HepG2 (cell line): ENCODE data around the gene GGA3. TPM values are rescaled to one million over a fixed set of nuclear protein-coding genes. Genes with fewer than 3 reads are reported as not detected.
A peak's percentile ranks its signal among the peaks of the same experiment; 100 is the strongest.

Experiments
- AGO2 ChIP-seq: fragments of 200-400 bp; formaldehyde crosslinking; optimal IDR thresholded peaks from 2 replicates; pipeline ENCODE3; 2017; ENCODE audit warnings: mild to moderate bottlenecking, low read depth, low read length, moderate library complexity
- CHCHD3 ChIP-seq: sonication (generic); formaldehyde crosslinking; IDR thresholded peaks from 2 replicates; pipeline ENCODE4 v1.8.0; 2022; ENCODE audit warnings: mild to moderate bottlenecking, missing genetic modification reagents, moderate library complexity
- FOXC1 ChIP-seq: sonication (generic); formaldehyde crosslinking; IDR thresholded peaks from 2 replicates; pipeline ENCODE4 v1.8.0; 2022; ENCODE audit warnings: mild to moderate bottlenecking, missing genetic modification reagents, borderline replicate concordance
- HNF4G ChIP-seq, 2 experiments: sonication (generic) in 1 of 2; formaldehyde crosslinking in 1 of 2; IDR thresholded peaks; 2 replicates each; pipeline versions ENCODE4 v1.4.0 to v1.6.1; 2011 to 2020; ENCODE audit warnings: borderline replicate concordance in 2 of 2, low read depth in 2 of 2, mild to moderate bottlenecking in 2 of 2, low read length in 1 of 2, missing genetic modification reagents in 1 of 2, moderate library complexity in 1 of 2
- HNRNPUL1 ChIP-seq: fragments of 200-400 bp; formaldehyde crosslinking; IDR thresholded peaks from 2 replicates; pipeline ENCODE4 v1.6.1; 2017; ENCODE audit warnings: low read depth, mild to moderate bottlenecking, low read length, moderate library complexity
- IRF2 ChIP-seq: IDR thresholded peaks from 2 replicates; pipeline ENCODE4 v1.6.1; 2018; ENCODE audit warnings: missing genetic modification reagents, missing compliant biosample characterization
- JUNB ChIP-seq: sonication (generic); formaldehyde crosslinking; IDR thresholded peaks from 2 replicates; pipeline ENCODE4 v1.8.0; 2022; ENCODE audit warnings: missing genetic modification reagents, mild to moderate bottlenecking, borderline replicate concordance
- NFRKB ChIP-seq: fragments of 450-650 bp; IDR thresholded peaks from 2 replicates; pipeline ENCODE4 v1.6.1; 2017
- PCBP1 ChIP-seq: fragments of 200-400 bp; formaldehyde crosslinking; IDR thresholded peaks from 2 replicates; pipeline ENCODE4 v1.6.1; 2017; ENCODE audit warnings: mild to moderate bottlenecking, low read depth, low read length, borderline replicate concordance
- RFX1 ChIP-seq: fragments of 450-650 bp; IDR thresholded peaks from 2 replicates; pipeline ENCODE4 v1.6.1; 2017
- SMC3 ChIP-seq: IDR thresholded peaks from 2 replicates; pipeline ENCODE4 v1.6.1; 2011; ENCODE audit warnings: low read length, improper control_type of control experiment
- THAP11 ChIP-seq: IDR thresholded peaks from 2 replicates; pipeline ENCODE4 v1.6.1; 2016; ENCODE audit warnings: missing biosample characterization, missing genetic modification reagents
- ZFX ChIP-seq: sonication (generic); formaldehyde crosslinking; IDR thresholded peaks from 2 replicates; pipeline ENCODE4 v1.4.0; 2020; ENCODE audit warnings: mild to moderate bottlenecking, low read depth, missing genetic modification reagents, moderate library complexity
- ZNF17 ChIP-seq: sonication (generic); formaldehyde crosslinking; IDR thresholded peaks from 2 replicates; pipeline ENCODE4 v1.5.0; 2020; ENCODE audit warnings: mild to moderate bottlenecking, missing genetic modification reagents
- ZNF235 ChIP-seq: sonication (generic); formaldehyde crosslinking; IDR thresholded peaks from 2 replicates; pipeline ENCODE4 v1.8.1; 2023; ENCODE audit warnings: mild to moderate bottlenecking, missing genetic modification reagents, borderline replicate concordance
- ZNF253 ChIP-seq: sonication (generic); formaldehyde crosslinking; IDR thresholded peaks from 2 replicates; pipeline ENCODE4 v1.8.0; 2022; ENCODE audit warnings: mild to moderate bottlenecking, missing genetic modification reagents, borderline replicate concordance
- ZNF558 ChIP-seq: sonication (generic); formaldehyde crosslinking; IDR thresholded peaks from 2 replicates; pipeline ENCODE4 v1.9.0; 2022; ENCODE audit warnings: mild to moderate bottlenecking, missing genetic modification reagents, borderline replicate concordance
- ZNF615 ChIP-seq: sonication (generic); formaldehyde crosslinking; IDR thresholded peaks from 2 replicates; pipeline ENCODE4 v1.5.0; 2020; ENCODE audit warnings: mild to moderate bottlenecking, missing genetic modification reagents, borderline replicate concordance
- ZNF761 ChIP-seq: sonication (generic); formaldehyde crosslinking; conservative IDR thresholded peaks from 2 replicates; pipeline ENCODE4 v1.4.0; 2020; ENCODE audit warnings: mild to moderate bottlenecking, missing genetic modification reagents
- polyA plus RNA-seq, 8 experiments: library from polyadenylated mRNA; depleted of rRNA in 3 of 8; stranded (reverse) in 7 of 8; unstranded in 1 of 8; fragments of >200 nt; fragmentation: Illumina TruSeq in 4 of 8; extraction: Trizol in 4 of 8; gene quantifications; 2 replicates each; pipeline versions ENCODE4 v1.2.1 to v1.2.3, GENCODE V29; 2011 to 2016; ENCODE audit warnings: low read depth in 4 of 8, missing spikeins in 1 of 8, mixed read lengths in 1 of 8; ENCODE audit not compliant: insufficient read depth in 1 of 8
- total RNA-seq, 5 experiments: library from RNA; depleted of rRNA; stranded (reverse); fragments of >200 nt; fragmentation: Illumina TruSeq; extraction: Trizol; gene quantifications; 2 replicates each; pipeline ENCODE4 v1.2.3, GENCODE V29; 2016; ENCODE audit warnings: low read depth in 1 of 5
- TF ChIP-seq, protein P1 (sequence below): IDR thresholded peaks from 2 replicates; pipeline ENCODE4 v1.6.1; 2016; ENCODE audit warnings: low read depth, borderline replicate concordance
- TF ChIP-seq, protein P2 (sequence below): sonication (generic); formaldehyde crosslinking; IDR thresholded peaks from 2 replicates; pipeline ENCODE4 v1.4.0; 2020; ENCODE audit warnings: missing genetic modification reagents
- TF ChIP-seq, protein P3 (sequence below): sonication (generic); formaldehyde crosslinking; IDR thresholded peaks from 2 replicates; pipeline ENCODE4 v1.4.0; 2020; ENCODE audit warnings: mild to moderate bottlenecking, missing genetic modification reagents
- TF ChIP-seq, protein P4 (sequence below): sonication (generic); formaldehyde crosslinking; IDR thresholded peaks from 2 replicates; pipeline ENCODE4 v1.5.1; 2020; ENCODE audit warnings: mild to moderate bottlenecking, missing genetic modification reagents, moderate library complexity

Gene GGA3
- total and polyA plus RNA-seq, 2 of the 13 experiments (the other 11 are each of a cell fraction or from before 2014, with no cell fraction given): 28.4 to 43.7 TPM

DNA sequence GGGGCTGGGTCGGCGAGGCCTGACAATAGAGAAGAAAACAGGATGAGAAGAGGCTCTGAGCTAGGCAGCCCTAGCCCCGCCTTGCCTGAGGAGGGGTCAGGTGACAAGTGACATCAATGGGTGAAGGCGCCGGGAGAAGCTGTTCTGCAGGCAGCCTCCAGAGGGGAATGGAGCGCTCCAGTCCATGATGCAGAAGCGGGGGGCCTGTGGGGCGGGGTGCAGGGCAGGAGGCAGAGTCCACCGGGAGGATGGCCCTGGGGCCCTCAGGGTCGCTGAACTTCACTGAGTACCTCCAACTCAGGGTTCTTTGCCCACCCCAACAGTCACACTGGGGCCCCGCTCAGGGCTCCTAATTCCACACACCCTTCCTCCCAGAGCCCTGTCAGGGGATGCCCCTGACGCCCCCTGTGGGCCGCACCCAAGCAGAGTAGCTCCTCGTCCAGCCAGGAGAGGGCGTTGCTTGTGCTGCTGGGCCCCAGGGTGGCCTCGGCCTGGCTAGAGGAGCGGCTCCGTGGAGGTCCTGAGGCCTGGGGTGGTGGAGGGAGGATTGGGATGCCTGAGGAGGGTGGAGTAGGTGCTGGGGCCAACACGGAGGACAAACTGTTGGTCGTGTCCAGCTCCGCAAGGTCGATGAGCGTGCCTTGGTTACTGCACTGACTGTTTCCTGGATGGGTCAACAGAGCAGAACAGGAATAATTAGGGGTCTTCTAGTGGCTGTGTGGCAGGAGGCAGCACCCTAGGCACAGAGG lies 20.8 kb downstream of the GGA3 start (continued):
- TF ChIP-seq HNF4G (IDR thresholded peaks at IDR 0.05; ENCODE audit: borderline replicate concordance, low read depth, low read length) (0 out of 2 replicates have a peak, but pooled peaks have one; percentile 4), HNF4G (CRISPR knock-in tag; IDR thresholded peaks at IDR 0.05; ENCODE audit: borderline replicate concordance, low read depth) (no peak), ZNF253 (CRISPR knock-in tag) (0 out of 2 replicates have a peak, but pooled peaks have one; percentile 66), ZNF17 (CRISPR knock-in tag) (no peak), HNRNPUL1 (no peak), ZNF235 (CRISPR knock-in tag) (no peak), IRF2 (CRISPR knock-in tag) (no peak), ZNF558 (CRISPR knock-in tag) (no peak), THAP11 (CRISPR knock-in tag) (no peak), PCBP1 (peak; percentile 89; the same call in 1 of the 2 replicates), ZFX (peak; percentile 45), AGO2 (peak; percentile 87), RFX1 (no peak), SMC3 (peak; percentile 23; the same call in 1 of the 2 replicates), ZNF761 (0 out of 2 replicates have a peak, but pooled peaks have one; percentile 47), NFRKB (no peak), CHCHD3 (CRISPR knock-in tag) (no peak), FOXC1 (no peak), ZNF615 (CRISPR knock-in tag) (peak; percentile 25; the same call in 1 of the 2 replicates), JUNB (CRISPR knock-in tag) (no peak)
- TF ChIP-seq, protein P1, sequence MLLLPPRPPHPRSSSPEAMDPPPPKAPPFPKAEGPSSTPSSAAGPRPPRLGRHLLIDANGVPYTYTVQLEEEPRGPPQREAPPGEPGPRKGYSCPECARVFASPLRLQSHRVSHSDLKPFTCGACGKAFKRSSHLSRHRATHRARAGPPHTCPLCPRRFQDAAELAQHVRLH (CRISPR knock-in tag): peak; percentile 39; the same call in 1 of the 2 replicates
- TF ChIP-seq, protein P2, sequence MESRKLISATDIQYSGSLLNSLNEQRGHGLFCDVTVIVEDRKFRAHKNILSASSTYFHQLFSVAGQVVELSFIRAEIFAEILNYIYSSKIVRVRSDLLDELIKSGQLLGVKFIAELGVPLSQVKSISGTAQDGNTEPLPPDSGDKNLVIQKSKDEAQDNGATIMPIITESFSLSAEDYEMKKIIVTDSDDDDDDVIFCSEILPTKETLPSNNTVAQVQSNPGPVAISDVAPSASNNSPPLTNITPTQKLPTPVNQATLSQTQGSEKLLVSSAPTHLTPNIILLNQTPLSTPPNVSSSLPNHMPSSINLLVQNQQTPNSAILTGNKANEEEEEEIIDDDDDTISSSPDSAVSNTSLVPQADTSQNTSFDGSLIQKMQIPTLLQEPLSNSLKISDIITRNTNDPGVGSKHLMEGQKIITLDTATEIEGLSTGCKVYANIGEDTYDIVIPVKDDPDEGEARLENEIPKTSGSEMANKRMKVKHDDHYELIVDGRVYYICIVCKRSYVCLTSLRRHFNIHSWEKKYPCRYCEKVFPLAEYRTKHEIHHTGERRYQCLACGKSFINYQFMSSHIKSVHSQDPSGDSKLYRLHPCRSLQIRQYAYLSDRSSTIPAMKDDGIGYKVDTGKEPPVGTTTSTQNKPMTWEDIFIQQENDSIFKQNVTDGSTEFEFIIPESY: peak; percentile 67; the same call in 1 of the 2 replicates
- TF ChIP-seq, protein P3, sequence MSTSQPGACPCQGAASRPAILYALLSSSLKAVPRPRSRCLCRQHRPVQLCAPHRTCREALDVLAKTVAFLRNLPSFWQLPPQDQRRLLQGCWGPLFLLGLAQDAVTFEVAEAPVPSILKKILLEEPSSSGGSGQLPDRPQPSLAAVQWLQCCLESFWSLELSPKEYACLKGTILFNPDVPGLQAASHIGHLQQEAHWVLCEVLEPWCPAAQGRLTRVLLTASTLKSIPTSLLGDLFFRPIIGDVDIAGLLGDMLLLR (CRISPR knock-in tag): no peak
- TF ChIP-seq, protein P4, sequence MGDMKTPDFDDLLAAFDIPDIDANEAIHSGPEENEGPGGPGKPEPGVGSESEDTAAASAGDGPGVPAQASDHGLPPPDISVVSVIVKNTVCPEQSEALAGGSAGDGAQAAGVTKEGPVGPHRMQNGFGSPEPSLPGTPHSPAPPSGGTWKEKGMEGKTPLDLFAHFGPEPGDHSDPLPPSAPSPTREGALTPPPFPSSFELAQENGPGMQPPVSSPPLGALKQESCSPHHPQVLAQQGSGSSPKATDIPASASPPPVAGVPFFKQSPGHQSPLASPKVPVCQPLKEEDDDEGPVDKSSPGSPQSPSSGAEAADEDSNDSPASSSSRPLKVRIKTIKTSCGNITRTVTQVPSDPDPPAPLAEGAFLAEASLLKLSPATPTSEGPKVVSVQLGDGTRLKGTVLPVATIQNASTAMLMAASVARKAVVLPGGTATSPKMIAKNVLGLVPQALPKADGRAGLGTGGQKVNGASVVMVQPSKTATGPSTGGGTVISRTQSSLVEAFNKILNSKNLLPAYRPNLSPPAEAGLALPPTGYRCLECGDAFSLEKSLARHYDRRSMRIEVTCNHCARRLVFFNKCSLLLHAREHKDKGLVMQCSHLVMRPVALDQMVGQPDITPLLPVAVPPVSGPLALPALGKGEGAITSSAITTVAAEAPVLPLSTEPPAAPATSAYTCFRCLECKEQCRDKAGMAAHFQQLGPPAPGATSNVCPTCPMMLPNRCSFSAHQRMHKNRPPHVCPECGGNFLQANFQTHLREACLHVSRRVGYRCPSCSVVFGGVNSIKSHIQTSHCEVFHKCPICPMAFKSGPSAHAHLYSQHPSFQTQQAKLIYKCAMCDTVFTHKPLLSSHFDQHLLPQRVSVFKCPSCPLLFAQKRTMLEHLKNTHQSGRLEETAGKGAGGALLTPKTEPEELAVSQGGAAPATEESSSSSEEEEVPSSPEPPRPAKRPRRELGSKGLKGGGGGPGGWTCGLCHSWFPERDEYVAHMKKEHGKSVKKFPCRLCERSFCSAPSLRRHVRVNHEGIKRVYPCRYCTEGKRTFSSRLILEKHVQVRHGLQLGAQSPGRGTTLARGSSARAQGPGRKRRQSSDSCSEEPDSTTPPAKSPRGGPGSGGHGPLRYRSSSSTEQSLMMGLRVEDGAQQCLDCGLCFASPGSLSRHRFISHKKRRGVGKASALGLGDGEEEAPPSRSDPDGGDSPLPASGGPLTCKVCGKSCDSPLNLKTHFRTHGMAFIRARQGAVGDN (CRISPR knock-in tag): peak; percentile 51
